DND-41 (cell line): ENCODE results near the gene RASL10A.

Experiments used
- EZH2 ChIP-seq: IDR thresholded peaks from 3 replicates; pipeline ENCODE4 v1.6.1; 2012; ENCODE audit warnings: borderline replicate concordance, low read depth, mild to moderate bottlenecking, moderate library complexity, low read length, inconsistent platforms; ENCODE audit not compliant: severe bottlenecking
- TF ChIP-seq, protein P1 (sequence below): IDR thresholded peaks from 2 replicates; pipeline ENCODE4 v1.5.1; 2012; ENCODE audit warnings: borderline replicate concordance, low read length, moderate library complexity, mild to moderate bottlenecking; ENCODE audit not compliant: poor library complexity, severe bottlenecking; ENCODE audit errors: extremely low read depth

DNA sequence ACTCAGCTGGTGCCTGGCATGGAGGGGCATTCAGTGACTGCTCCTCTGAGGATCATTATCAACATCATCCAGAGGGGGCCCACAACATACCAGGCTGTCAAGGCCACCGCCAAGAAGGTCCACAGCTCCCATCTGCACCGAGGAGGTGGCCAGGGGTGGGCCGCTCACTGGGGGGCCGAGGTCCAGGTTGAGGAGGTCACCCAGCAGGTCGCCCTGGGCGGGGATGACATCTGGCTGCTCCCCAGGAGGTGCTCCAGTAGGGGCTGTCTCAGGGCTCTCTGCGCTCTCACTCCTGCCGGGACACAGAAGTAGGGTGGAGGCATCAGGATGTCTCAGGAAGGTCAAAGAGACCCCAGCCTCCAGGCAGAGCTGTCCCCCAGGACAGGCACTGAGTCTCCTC, 25.1 kb upstream of the RASL10A start:
- TF ChIP-seq, protein P1, sequence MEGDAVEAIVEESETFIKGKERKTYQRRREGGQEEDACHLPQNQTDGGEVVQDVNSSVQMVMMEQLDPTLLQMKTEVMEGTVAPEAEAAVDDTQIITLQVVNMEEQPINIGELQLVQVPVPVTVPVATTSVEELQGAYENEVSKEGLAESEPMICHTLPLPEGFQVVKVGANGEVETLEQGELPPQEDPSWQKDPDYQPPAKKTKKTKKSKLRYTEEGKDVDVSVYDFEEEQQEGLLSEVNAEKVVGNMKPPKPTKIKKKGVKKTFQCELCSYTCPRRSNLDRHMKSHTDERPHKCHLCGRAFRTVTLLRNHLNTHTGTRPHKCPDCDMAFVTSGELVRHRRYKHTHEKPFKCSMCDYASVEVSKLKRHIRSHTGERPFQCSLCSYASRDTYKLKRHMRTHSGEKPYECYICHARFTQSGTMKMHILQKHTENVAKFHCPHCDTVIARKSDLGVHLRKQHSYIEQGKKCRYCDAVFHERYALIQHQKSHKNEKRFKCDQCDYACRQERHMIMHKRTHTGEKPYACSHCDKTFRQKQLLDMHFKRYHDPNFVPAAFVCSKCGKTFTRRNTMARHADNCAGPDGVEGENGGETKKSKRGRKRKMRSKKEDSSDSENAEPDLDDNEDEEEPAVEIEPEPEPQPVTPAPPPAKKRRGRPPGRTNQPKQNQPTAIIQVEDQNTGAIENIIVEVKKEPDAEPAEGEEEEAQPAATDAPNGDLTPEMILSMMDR = no peak
- no peak for TF ChIP-seq EZH2
